Subcutaneous preadipocyte (primary cell): Measurements from ENCODE around the gene ADGRV1. TPM values are rescaled to one million over a fixed set of nuclear protein-coding genes. Genes with fewer than 3 reads are reported as not detected.

ENCODE experiments used
- total RNA-seq: library from RNA; depleted of rRNA; stranded (reverse); fragments of >200 nt; gene quantifications from 2 replicates; pipeline ENCODE4 v1.2.3, GENCODE V29; 2012

ADGRV1 gene, protein sequence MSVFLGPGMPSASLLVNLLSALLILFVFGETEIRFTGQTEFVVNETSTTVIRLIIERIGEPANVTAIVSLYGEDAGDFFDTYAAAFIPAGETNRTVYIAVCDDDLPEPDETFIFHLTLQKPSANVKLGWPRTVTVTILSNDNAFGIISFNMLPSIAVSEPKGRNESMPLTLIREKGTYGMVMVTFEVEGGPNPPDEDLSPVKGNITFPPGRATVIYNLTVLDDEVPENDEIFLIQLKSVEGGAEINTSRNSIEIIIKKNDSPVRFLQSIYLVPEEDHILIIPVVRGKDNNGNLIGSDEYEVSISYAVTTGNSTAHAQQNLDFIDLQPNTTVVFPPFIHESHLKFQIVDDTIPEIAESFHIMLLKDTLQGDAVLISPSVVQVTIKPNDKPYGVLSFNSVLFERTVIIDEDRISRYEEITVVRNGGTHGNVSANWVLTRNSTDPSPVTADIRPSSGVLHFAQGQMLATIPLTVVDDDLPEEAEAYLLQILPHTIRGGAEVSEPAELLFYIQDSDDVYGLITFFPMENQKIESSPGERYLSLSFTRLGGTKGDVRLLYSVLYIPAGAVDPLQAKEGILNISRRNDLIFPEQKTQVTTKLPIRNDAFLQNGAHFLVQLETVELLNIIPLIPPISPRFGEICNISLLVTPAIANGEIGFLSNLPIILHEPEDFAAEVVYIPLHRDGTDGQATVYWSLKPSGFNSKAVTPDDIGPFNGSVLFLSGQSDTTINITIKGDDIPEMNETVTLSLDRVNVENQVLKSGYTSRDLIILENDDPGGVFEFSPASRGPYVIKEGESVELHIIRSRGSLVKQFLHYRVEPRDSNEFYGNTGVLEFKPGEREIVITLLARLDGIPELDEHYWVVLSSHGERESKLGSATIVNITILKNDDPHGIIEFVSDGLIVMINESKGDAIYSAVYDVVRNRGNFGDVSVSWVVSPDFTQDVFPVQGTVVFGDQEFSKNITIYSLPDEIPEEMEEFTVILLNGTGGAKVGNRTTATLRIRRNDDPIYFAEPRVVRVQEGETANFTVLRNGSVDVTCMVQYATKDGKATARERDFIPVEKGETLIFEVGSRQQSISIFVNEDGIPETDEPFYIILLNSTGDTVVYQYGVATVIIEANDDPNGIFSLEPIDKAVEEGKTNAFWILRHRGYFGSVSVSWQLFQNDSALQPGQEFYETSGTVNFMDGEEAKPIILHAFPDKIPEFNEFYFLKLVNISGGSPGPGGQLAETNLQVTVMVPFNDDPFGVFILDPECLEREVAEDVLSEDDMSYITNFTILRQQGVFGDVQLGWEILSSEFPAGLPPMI (N-terminal part only)
- under 0.01 and 0.20 TPM in 2 replicates for total RNA-seq

DNA sequence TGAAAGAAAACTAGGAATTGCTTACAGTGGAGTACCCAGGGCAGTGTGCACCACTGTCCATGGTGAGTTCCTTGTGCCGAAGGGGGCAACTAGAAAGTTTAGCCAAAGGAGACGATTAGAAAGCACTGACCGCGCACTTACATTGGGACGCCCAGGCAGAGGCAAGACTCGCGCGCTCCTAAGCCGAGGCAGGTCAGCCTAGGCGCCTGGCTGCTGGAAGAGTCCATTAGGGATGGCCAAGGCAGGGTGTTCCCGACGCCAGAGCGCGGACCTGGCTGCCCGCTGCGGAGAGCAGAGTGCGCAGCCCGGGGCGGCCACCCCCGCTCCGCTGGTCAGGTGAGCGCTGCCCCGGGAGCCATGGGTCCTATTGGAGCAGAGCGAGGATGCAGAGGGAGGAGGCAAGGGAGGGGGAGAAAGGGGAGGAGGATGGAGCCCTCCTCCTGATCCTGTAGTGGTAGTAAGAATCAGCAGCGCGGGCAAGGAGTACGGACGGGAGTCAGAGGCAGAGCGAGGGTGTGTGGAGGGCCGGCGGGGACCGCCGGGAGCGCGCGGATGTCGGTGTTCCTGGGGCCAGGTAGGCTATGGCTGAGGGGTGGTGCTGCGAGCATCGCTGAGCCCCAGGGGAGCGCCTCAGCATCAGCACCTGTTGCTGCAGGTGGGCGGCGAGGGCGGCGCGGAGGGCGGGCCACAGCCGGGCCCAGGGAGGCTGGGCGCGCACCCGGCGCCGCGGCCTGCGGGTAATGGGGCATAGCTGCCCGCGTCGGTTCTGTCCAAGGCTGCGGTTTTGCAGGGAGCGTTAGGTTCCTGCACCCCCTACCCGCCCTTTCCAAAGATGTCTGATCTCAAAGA lies at the start of gene ADGRV1:
Gene ADGRV1 (plus strand): TSS at position 454 of the 849 bp plus-strand sequence. CDS start 99 bp downstream, at position 553.

DNA sequence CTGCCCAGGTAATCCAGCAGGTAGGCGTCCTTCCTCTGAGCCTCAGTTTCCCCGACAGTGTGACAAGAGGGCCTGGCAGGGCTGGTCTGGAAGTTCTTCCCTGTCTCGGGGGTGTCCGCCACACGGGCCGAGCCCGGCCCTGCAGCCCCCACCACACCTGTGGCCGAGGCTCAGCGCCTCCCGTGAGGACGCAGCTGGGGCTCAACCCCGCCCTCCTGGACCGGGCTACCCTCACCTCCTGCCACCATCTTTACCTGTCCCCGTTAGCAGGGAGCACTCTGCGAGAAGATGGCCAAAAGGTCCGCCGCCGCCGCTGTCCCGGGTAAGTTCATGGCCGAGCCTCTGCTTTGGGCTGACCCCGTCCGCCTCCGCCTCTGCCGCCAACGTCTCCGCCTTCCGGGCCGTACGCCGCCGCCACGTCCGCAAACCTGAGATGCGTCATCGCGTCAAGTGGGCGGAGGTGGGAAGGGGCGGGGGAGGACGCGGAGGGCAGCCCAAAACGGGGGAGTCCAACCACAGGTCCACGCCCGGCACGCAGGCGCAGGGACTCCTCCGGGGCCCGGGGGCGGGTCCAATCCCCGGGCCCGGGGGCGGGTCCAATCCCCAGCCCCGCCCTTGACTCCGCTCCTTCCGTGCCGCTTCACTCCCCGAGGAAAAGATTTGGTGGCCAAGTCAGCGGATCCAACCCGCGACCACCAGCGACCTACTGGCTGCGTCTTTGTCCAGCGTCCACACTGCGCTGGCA lies 29.2 kb upstream of the ADGRV1 start, which contains the start of gene LYSMD3:
Gene LYSMD3 (minus strand): TSS at position 391 of the 745 bp plus-strand sequence. CDS start 4,295 bp downstream, outside the sequence.

Other genes with a start within 250 kb of the ADGRV1 start
- 6.2 and 7.8 TPM in 2 replicates for gene CETN3, start 149.0 kb upstream of the ADGRV1 start, total RNA-seq
- 8.1 and 9.8 TPM in 2 replicates for gene MBLAC2, start 84.0 kb upstream of the ADGRV1 start, total RNA-seq
- gene POLR3G, start 83.9 kb upstream of the ADGRV1 start, total RNA-seq = 7.0 and 10.6 TPM in 2 replicates
- gene LYSMD3, start 29.2 kb upstream of the ADGRV1 start, total RNA-seq = 10.7 and 12.1 TPM in 2 replicates